GM18858 (cell line): ENCODE results near the gene FBF1.
"Not testable (repeated sequence)": the region's sequence is repeated elsewhere in the genome, so short reads cannot be mapped to it uniquely, and the experiment has no call there.

Experiments
- ATAC-seq: cut with Tn5 transposase; IDR thresholded peaks from one replicate; pipeline ENCODE4 v1.9.1; 2021; ENCODE audit not compliant: unreplicated experiment

The FBF1 gene

GRCh38 chr17:75876938-75877751 lies 63.7 kb downstream of the FBF1 start:
- no peak for ATAC-seq

GRCh38 chr17:75876190-75876937 lies 64.5 kb downstream of the FBF1 start:
- no peak for ATAC-seq

- ATAC-seq: no peak
These were observed 65.0 kb downstream of the FBF1 start for GRCh38 chr17:75875940-75876189.

GRCh38 chr17:75875182-75875939 lies 65.5 kb downstream of the FBF1 start:
- ATAC-seq: no peak

GRCh38 chr17:75874323-75875181 lies 66.3 kb downstream of the FBF1 start:
- no peak for ATAC-seq

GRCh38 chr17:75873587-75874322 lies 67.1 kb downstream of the FBF1 start:
- ATAC-seq: no peak

GRCh38 chr17:75872434-75873351 lies 68.1 kb downstream of the FBF1 start:
- ATAC-seq: no peak

- ATAC-seq: not testable (repeated sequence)
These were observed 70.6 kb downstream of the FBF1 start for GRCh38 chr17:75870228-75870627.

- no peak for ATAC-seq
These were observed 71.3 kb downstream of the FBF1 start for GRCh38 chr17:75869282-75870141.

- ATAC-seq: not testable (repeated sequence)
These were observed 72.0 kb downstream of the FBF1 start for GRCh38 chr17:75868730-75869281.

GRCh38 chr17:75865404-75866188 lies 75.2 kb downstream of the FBF1 start:
- ATAC-seq: not testable (repeated sequence)

- peak; percentile 16 for ATAC-seq
These were observed 76.0 kb downstream of the FBF1 start for GRCh38 chr17:75864887-75865286.

- peak; percentile 75 for ATAC-seq
These were observed 76.4 kb downstream of the FBF1 start for GRCh38 chr17:75864448-75864871.

GRCh38 chr17:75861927-75862317 lies 78.9 kb downstream of the FBF1 start:
- no peak for ATAC-seq
